DND-41 (cell line): Measurements from ENCODE around the gene MICU1.

Experiments
- ATAC-seq: fragments of 200-7000 bp; cut with Tn5 transposase; 3 replicates; pipeline ENCODE4 v1.9.1; 2021; ENCODE audit warnings: low read depth; ENCODE audit not compliant: insufficient read depth
- DNase-seq: peaks from one replicate; pipeline ENCODE4 v3.0.0-alpha.2; 2020
- H2AFZ ChIP-seq: 2 replicates; pipeline ENCODE4 v1.6.0; 2012; ENCODE audit warnings: low read depth, low read length
- H3K27ac ChIP-seq: 2 replicates; pipeline ENCODE4 v1.5.1; 2012; ENCODE audit warnings: low read length, inconsistent platforms
- H3K27me3 ChIP-seq: fragments of 200-600 bp; sonication (generic); 2 replicates; pipeline ENCODE4 v1.6.0; 2012; ENCODE audit warnings: low read length, mild to moderate bottlenecking, inconsistent platforms; ENCODE audit not compliant: insufficient read depth, poor library complexity
- H3K36me3 ChIP-seq: 2 replicates; pipeline ENCODE4 v1.5.1; 2012; ENCODE audit warnings: low read length, inconsistent platforms; ENCODE audit not compliant: insufficient read depth
- H3K4me1 ChIP-seq: 2 replicates; pipeline ENCODE4 v1.5.1; 2012; ENCODE audit warnings: mild to moderate bottlenecking, low read length; ENCODE audit not compliant: insufficient read depth
- H3K4me2 ChIP-seq: 2 replicates; pipeline ENCODE4 v1.6.0; 2012; ENCODE audit warnings: mild to moderate bottlenecking, moderate library complexity, low read length, inconsistent platforms; ENCODE audit not compliant: insufficient read depth
- H3K4me3 ChIP-seq, 2 experiments: fragments of 200-600 bp in 1 of 2; shearing (Covaris generic) in 1 of 2; 2 replicates each; pipeline ENCODE4 v1.5.1; 2012 to 2016; ENCODE audit warnings: inconsistent platforms in 2 of 2, low read length in 2 of 2, mild to moderate bottlenecking in 2 of 2, low read depth in 1 of 2, moderate library complexity in 1 of 2
- H3K79me2 ChIP-seq: 2 replicates; pipeline ENCODE4 v1.6.0; 2012; ENCODE audit warnings: low read length, inconsistent platforms; ENCODE audit not compliant: insufficient read depth
- H3K9ac ChIP-seq: 2 replicates; pipeline ENCODE4 v1.6.0; 2012; ENCODE audit warnings: low read depth, mild to moderate bottlenecking, inconsistent platforms, low read length, moderate library complexity
- H3K9me3 ChIP-seq: 2 replicates; pipeline ENCODE4 v1.5.1; 2012; ENCODE audit warnings: low read length, moderate library complexity, mild to moderate bottlenecking, inconsistent platforms; ENCODE audit not compliant: insufficient read depth, severe bottlenecking
- H4K20me1 ChIP-seq: 2 replicates; pipeline ENCODE4 v1.6.0; 2012; ENCODE audit warnings: low read length; ENCODE audit not compliant: insufficient read depth
- EZH2 ChIP-seq: IDR thresholded peaks from 3 replicates; pipeline ENCODE4 v1.6.1; 2012; ENCODE audit warnings: borderline replicate concordance, low read depth, mild to moderate bottlenecking, moderate library complexity, low read length, inconsistent platforms; ENCODE audit not compliant: severe bottlenecking
- TF ChIP-seq, protein P1 (sequence below): IDR thresholded peaks from 2 replicates; pipeline ENCODE4 v1.5.1; 2012; ENCODE audit warnings: borderline replicate concordance, low read length, moderate library complexity, mild to moderate bottlenecking; ENCODE audit not compliant: poor library complexity, severe bottlenecking; ENCODE audit errors: extremely low read depth

MICU1 gene

DNA sequence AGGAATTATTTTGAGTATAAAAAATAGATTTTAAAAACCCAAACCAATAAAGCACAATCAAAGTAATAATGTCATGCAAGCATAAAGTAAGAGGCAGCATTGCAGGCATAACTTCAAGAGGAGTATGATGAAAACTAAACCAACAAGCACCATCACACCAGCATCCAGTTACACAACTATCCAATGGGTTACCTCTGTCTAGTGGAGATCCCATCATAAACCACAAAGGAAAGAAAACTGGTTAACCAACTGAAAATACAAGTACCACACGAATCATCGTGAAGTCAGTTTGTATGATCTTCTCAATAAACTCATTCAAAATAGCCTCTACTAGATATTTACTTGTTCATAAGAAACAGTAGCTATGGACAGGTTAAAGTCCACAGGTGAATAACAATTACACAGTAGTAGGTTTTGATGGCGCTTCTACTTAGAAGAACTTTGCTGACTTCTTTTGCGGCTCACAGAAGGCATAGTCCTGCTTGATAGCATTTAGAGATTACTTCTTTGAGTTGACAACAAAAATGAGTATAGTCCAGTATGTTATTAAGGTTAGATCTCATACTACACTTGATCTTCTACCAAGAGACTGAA lies 116.6 kb downstream of the MICU1 start:
- no peak overlapping the region for H3K4me2 ChIP-seq
- DNase-seq, result no peak

DNA sequence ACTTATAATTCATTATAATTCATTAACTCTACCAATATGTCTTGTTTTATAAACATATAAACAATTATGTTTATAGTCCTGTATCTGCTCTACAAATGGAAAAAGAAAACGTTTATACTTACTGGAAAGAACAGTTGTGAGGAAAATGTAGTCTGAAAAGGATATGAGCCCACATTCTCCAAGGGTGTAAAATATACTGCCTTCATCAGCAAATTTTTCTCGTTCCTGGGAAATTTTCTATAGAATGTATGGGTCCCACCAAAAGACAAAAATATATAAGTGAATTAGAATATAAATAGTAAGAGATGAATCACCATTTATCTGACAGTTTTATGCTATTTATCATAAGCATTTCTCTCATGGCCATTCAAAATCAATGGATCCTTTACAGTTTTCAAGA lies 117.8 kb downstream of the MICU1 start:
- no peak overlapping the region for H3K9ac ChIP-seq

More for the DNA sequence above, 116.6 kb downstream of the MICU1 start:
- Histone ChIP-seq H3K9ac (no peak overlapping the region), H2AFZ (no peak overlapping the region), H4K20me1 (no peaks in the 10 kb centered on the region), H3K36me3 (peaks cover 10% of the 10 kb centered on the region), H3K9me3 (no peaks in the 10 kb centered on the region), H3K4me1 (no peaks in the 10 kb centered on the region), H3K4me3 (no peak overlapping the region), H3K27ac (no peak overlapping the region), H3K27me3 (no peaks in the 10 kb centered on the region), H3K79me2 (no peaks in the 10 kb centered on the region)
- ATAC-seq, result no peak
- no peak for TF ChIP-seq EZH2
- TF ChIP-seq, protein P1, sequence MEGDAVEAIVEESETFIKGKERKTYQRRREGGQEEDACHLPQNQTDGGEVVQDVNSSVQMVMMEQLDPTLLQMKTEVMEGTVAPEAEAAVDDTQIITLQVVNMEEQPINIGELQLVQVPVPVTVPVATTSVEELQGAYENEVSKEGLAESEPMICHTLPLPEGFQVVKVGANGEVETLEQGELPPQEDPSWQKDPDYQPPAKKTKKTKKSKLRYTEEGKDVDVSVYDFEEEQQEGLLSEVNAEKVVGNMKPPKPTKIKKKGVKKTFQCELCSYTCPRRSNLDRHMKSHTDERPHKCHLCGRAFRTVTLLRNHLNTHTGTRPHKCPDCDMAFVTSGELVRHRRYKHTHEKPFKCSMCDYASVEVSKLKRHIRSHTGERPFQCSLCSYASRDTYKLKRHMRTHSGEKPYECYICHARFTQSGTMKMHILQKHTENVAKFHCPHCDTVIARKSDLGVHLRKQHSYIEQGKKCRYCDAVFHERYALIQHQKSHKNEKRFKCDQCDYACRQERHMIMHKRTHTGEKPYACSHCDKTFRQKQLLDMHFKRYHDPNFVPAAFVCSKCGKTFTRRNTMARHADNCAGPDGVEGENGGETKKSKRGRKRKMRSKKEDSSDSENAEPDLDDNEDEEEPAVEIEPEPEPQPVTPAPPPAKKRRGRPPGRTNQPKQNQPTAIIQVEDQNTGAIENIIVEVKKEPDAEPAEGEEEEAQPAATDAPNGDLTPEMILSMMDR, result no peak

DNA sequence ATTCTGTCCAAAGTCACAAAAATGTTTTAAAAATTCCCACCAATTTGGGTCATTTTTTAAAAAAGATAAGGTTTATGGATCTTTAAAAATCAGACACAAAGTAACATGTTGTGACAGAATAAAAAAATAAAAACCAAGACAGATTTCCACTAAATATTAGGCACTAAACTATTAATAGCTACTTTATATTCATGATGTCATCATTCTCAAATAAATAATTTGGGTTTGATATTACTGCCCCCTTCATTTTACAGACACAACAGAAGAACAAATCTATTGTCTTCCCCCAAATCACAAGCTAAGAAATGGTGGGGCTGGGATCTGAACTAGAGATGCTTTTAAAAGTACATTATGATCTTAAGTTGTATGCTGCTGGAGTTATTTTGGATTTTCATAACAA lies 119.4 kb downstream of the MICU1 start:
- H3K4me2 ChIP-seq, result no peak overlapping the region
- no peaks in the 10 kb centered on the region for H3K9me3 ChIP-seq
- H3K27ac ChIP-seq, result no peak overlapping the region
- TF ChIP-seq, protein P1, result no peak
- no peak for TF ChIP-seq EZH2
- no peaks in the 10 kb centered on the region for H3K79me2 ChIP-seq
- no peak overlapping the region for H3K4me3 ChIP-seq
- no peaks in the 10 kb centered on the region for H3K4me1 ChIP-seq
- H3K27me3 ChIP-seq, result no peaks in the 10 kb centered on the region
- H3K9ac ChIP-seq, result no peak overlapping the region
- H3K36me3 ChIP-seq, result peaks cover 10% of the 10 kb centered on the region
- H4K20me1 ChIP-seq, result no peaks in the 10 kb centered on the region
- DNase-seq (no peak), ATAC-seq (no peak)
- H2AFZ ChIP-seq, result no peak overlapping the region

More for the DNA sequence above, 117.8 kb downstream of the MICU1 start:
- no peaks in the 10 kb centered on the region for H3K79me2 ChIP-seq
- no peak for ATAC-seq
- no peaks in the 10 kb centered on the region for H4K20me1 ChIP-seq
- H3K4me1 ChIP-seq, result no peaks in the 10 kb centered on the region
- no peak overlapping the region for H3K4me2 ChIP-seq
- no peak overlapping the region for H2AFZ ChIP-seq
- H3K27me3 ChIP-seq, result no peaks in the 10 kb centered on the region
- H3K9me3 ChIP-seq, result no peaks in the 10 kb centered on the region
- peaks cover 10% of the 10 kb centered on the region for H3K36me3 ChIP-seq
- TF ChIP-seq EZH2, result no peak
- no peak for DNase-seq
- H3K4me3 ChIP-seq, result no peak overlapping the region
- H3K27ac ChIP-seq, result no peak overlapping the region

DNA sequence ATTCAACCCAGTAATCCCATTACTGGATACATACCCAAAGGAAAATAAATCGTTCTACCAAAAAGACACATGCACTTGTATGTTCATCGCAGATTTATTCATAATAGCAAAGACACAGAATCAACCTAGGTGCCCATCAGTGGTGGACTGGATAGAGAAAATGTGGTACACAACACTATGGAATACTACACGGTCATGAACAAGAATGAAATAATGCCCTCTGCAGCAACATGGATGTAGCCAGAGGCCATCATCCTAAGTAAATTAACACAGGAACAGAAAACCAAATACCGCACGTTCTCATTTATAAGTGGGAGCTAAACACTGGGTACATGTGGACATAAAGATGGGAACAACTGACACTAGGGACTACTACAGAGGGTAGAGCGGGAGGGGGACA lies 120.4 kb downstream of the MICU1 start:
- no peak overlapping the region for H2AFZ ChIP-seq
- peaks cover 10% of the 10 kb centered on the region for H3K36me3 ChIP-seq
- TF ChIP-seq, protein P1, result no peak
- TF ChIP-seq EZH2, result no peak
- H3K27ac ChIP-seq, result no peak overlapping the region
- ATAC-seq (no peak), DNase-seq (no peak)
- no peaks in the 10 kb centered on the region for H3K9me3 ChIP-seq
- H3K4me2 ChIP-seq, result no peak overlapping the region
- no peaks in the 10 kb centered on the region for H4K20me1 ChIP-seq
- no peak overlapping the region for H3K9ac ChIP-seq
- H3K4me1 ChIP-seq, result no peaks in the 10 kb centered on the region
- H3K79me2 ChIP-seq, result no peaks in the 10 kb centered on the region
- H3K27me3 ChIP-seq, result no peaks in the 10 kb centered on the region
- H3K4me3 ChIP-seq, result no peak overlapping the region
